AG10803 (cell line): ENCODE data around the gene PRKCE.
"Not testable (repeated sequence)": the region's sequence is repeated elsewhere in the genome, so short reads cannot be mapped to it uniquely, and the experiment has no call there.

ENCODE experiments used
- DNase-seq: peaks from one replicate; pipeline ENCODE4 v3.0.0; 2010; ENCODE audit warnings: low read depth
- H3K4me3 ChIP-seq: 2 replicates; pipeline ENCODE4 v1.5.1; 2011; ENCODE audit warnings: mild to moderate bottlenecking, low read length, control low read depth
- TF ChIP-seq, protein P1 (sequence below): conservative IDR thresholded peaks from 2 replicates; pipeline ENCODE4 v1.5.1; 2011; ENCODE audit warnings: mild to moderate bottlenecking, low read length, control low read depth, inconsistent platforms

The PRKCE gene

DNA sequence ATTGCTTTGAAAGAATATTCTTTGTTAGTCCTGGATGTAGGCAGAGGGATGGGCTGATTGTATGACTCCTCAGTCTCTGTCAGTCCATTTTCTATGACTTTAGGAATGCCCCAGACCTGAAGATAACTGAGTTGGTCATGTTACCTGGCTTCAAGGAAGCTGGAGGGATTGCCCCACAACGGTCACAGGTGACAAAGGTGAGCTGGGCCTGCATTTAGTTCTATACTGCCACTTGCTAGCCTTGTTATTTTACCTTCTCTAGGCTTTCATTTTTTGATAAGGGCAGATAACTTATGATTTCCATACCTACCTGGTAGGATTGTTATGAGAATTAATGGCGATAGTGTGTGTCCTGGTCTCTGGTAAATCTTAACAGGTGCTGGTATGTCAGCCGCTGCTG, 260.1 kb downstream of the PRKCE start:
- DNase-seq: no peak
- H3K4me3 ChIP-seq: no peak overlapping the region
- TF ChIP-seq, protein P1, sequence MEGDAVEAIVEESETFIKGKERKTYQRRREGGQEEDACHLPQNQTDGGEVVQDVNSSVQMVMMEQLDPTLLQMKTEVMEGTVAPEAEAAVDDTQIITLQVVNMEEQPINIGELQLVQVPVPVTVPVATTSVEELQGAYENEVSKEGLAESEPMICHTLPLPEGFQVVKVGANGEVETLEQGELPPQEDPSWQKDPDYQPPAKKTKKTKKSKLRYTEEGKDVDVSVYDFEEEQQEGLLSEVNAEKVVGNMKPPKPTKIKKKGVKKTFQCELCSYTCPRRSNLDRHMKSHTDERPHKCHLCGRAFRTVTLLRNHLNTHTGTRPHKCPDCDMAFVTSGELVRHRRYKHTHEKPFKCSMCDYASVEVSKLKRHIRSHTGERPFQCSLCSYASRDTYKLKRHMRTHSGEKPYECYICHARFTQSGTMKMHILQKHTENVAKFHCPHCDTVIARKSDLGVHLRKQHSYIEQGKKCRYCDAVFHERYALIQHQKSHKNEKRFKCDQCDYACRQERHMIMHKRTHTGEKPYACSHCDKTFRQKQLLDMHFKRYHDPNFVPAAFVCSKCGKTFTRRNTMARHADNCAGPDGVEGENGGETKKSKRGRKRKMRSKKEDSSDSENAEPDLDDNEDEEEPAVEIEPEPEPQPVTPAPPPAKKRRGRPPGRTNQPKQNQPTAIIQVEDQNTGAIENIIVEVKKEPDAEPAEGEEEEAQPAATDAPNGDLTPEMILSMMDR: no peak

DNA sequence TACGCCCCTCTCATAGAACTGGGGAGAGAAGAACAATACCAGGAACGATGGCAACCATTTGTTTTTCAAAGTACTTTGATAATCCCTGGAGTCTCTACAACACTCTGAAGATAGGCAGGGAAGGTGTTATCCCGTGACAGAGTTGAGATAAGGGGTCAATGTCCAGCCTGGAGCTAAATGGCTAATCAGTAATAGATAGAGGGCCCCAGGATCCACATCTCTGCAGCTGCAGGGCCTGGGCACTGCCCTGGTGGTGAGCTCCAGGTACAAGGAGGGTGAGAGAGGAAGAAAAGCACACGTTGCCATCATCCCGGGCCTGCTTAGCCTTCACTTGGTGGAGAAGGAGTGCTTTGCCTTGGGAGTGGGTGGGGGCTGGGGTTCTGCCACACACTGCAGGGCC, 260.6 kb downstream of the PRKCE start:
- no peak overlapping the region for H3K4me3 ChIP-seq
- no peak for DNase-seq
- TF ChIP-seq, protein P1: no peak

DNA sequence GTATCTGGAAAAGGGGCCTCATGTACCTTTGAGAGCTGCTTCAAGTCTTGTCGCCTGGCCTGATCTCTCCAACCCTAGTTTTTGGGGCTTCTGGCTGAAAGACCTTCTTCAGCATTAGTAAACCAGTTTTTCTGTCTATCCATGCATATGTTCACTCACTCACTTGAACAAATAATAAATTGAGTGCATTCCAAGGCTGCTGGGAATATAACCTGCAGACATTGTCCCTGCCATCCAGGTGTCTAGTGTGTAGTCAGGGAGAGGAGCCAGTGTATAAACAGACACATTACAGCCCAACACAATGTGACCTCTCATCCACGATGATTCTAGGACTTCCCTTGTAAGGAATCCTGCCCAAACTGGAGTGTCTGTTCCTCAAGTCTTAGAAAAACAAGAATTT, 262.1 kb downstream of the PRKCE start:
- H3K4me3 ChIP-seq: no peak overlapping the region
- TF ChIP-seq, protein P1: no peak
- DNase-seq: no peak

DNA sequence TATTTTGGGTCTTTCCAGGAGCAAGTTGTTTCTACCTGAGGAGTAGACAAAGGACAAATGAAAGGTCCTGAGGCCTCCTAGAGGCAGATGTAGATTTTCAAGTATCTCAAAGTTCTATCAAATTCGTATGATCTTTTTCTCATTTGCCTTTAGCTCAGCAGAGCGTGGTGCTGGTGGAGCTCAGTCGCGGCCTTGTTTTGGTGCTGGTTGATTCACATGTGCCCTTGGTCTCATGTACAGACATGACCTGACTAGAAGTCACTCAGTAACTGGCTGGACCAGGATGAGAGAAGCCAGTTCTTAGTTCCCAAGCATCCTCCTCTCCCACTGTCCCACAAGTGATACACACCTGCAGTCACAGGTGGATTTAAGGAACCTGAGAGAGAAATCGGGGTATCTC, 264.0 kb downstream of the PRKCE start:
- H3K4me3 ChIP-seq: no peak overlapping the region
- TF ChIP-seq, protein P1: no peak
- DNase-seq: no peak

DNA sequence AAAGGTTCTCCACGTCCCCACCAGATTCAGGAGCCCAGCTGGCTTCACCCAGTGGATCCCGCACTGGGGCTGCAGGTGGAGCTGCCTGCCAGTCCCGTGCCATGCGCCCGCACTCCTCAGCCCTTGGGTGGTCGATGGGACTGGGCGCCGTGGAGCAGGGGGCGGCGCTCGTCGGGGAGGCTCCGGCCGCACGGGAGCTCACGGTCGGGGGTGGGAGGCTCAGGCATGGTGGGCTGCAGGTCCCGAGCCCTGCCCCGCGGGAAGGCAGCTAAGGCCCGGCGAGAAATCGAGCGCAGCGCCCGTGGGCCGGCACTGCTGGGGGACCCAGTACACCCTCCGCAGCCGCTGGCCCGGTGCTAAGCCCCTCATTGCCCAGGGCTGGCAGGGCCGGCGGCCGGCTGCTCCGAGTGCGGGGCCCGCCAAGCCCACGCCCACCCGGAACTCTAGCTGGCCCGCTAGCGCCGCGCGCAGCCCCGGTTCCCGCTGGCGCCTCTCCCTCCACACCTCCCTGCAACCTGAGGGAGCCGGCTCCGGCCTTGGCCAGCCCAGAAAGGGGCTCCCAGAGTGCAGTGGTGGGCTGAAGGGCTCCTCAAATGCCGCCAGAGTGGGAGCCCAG, 266.2 kb downstream of the PRKCE start:
- not testable (repeated sequence) for DNase-seq, H3K4me3 ChIP-seq

DNA sequence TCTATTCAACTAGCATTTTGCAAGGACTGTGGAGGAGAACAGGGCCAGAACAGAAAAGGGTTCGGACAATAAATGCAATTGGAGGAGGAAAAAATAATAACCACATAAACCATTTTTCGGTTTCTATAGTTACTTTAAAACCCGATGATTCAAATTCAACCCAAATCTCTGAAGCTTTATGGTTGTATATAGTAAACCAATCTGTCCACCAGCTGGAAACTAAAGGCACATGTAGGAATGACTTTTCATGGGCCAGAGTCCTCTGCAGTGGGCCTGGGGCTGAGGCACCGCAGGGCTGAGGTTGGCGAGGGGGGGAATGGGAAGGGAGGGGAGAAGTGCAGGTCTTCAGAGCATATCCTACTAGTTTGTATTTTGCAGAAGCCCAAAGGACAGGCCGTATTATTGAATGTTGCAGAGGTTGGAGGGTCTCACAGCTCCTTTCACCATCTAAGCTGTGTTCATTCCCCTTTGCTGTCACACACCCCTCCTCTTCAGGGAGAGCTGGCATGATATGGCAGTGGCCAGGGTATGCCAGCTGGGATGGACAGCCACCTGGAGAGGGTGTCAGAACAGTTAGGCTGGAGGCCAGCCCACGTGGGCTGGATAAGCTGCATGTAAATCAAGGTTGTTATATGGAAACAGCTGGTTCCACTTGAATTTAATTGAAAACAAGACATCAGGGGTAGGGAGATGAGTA, 267.1 kb downstream of the PRKCE start:
- TF ChIP-seq, protein P1: no peak
- no peak for DNase-seq
- no peak overlapping the region for H3K4me3 ChIP-seq

DNA sequence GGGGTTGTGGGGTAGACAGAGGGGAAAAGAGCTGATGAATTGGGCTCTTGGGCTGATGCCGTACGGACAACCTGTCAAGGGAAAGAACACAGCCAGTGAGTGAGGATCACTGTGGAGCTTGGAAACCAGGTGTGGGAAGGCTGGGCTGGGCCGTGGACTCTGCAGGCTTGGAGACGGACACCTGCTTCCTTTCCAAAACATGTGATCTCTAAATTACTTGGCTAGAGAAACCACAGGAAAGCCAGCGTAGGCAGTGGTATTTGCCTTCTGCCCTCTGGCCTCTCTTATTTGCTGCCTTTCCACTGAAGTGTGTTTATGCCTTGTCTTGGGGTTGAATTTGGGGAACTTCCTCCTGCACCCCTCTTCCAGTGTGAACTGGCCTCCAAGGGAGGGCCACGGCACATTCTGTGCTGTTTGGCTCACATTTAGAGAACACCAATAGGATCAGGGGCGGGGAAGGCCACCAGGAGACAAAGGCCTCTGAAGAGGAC, 267.7 kb downstream of the PRKCE start:
- no peak for DNase-seq
- TF ChIP-seq, protein P1: no peak
- no peak overlapping the region for H3K4me3 ChIP-seq
